Stimulated activated CD8-positive, alpha-beta memory T cell treated with anti-CD3 and anti-CD28 coated beads, Interleukin-4, amount 100 ng/mL, for 48 hours (primary cell): ENCODE results near the gene HTRA1.

Experiments
- DNase-seq: peaks from one replicate; pipeline ENCODE4 v3.0.0-alpha.2; 2020

Gene HTRA1

GRCh38 chr10:122455376-122456079, 5.8 kb upstream of the HTRA1 start:
- no peak for DNase-seq

- DNase-seq, result no peak
These were observed 3.4 kb upstream of the HTRA1 start for GRCh38 chr10:122457934-122458333.

GRCh38 chr10:122458693-122459092, 2.7 kb upstream of the HTRA1 start:
- DNase-seq, result no peak

GRCh38 chr10:122459561-122460273, 1.6 kb upstream of the HTRA1 start:
- no peak for DNase-seq

- DNase-seq, result no peak
These were observed 461 bp upstream of the HTRA1 start for GRCh38 chr10:122460891-122461293.

- no peak for DNase-seq
These were observed 578 bp downstream of the HTRA1 start for GRCh38 chr10:122461729-122462532.

GRCh38 chr10:122462533-122463465, 1.4 kb downstream of the HTRA1 start:
- DNase-seq, result peak; percentile 39

- DNase-seq, result no peak
These were observed 2.3 kb downstream of the HTRA1 start for GRCh38 chr10:122463466-122464249.

- no peak for DNase-seq
These were observed 2.8 kb downstream of the HTRA1 start for GRCh38 chr10:122464250-122464510.

- DNase-seq, result no peak
These were observed 3.2 kb downstream of the HTRA1 start for GRCh38 chr10:122464586-122464985.

GRCh38 chr10:122465401-122466040, 4.2 kb downstream of the HTRA1 start:
- no peak for DNase-seq

GRCh38 chr10:122466951-122467381, 5.6 kb downstream of the HTRA1 start:
- no peak for DNase-seq

GRCh38 chr10:122467701-122468100, 6.3 kb downstream of the HTRA1 start:
- DNase-seq, result no peak

- DNase-seq, result no peak
These were observed 7.1 kb downstream of the HTRA1 start for GRCh38 chr10:122468307-122468925.

- no peak for DNase-seq
These were observed 7.8 kb downstream of the HTRA1 start for GRCh38 chr10:122468926-122469781.

GRCh38 chr10:122469848-122470247, 8.5 kb downstream of the HTRA1 start:
- DNase-seq, result no peak

GRCh38 chr10:122471531-122472177, 10.3 kb downstream of the HTRA1 start:
- no peak for DNase-seq

- DNase-seq, result no peak
These were observed 11.8 kb downstream of the HTRA1 start for GRCh38 chr10:122473116-122473515.

- no peak for DNase-seq
These were observed 12.9 kb downstream of the HTRA1 start for GRCh38 chr10:122474131-122474818.
